Measurements from ENCODE around the gene CPT1B. TPM values are rescaled to one million over a fixed set of nuclear protein-coding genes. Genes with fewer than 3 reads are reported as not detected.

Gene CPT1B
- total and polyA plus RNA-seq, 2 experiments from 2014 or later: 5.6 to 14.4 TPM

DNA sequence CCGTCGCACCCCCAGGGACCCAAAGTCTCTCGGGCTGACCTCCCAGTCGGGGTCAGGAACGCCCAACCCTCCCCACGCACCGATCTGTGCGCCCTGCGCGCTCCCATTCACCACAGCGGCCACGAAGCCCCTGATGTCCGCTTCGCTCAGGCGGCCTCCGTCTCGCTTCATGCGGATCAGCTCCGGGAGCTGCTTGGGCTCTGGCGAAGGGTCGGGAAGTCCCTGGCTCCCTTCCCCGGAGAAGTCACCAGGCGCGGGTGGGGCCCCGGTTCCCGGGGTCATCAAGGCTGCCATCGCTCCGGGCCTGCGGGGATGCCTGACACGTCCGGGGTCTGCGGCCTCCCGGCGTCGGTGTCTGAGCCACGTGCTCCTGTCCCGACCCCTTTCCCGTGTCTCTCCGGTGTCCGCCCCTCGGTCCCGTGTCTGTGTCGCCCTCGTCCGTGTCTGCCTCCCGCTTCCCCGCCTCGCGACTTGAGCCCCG is 48.8 kb downstream of the CPT1B start:
- DNase-seq (ENCODE audit: low spot score) (peak; percentile 43), ATAC-seq (no peak)
- Mint-ChIP-seq H3K9me3 (peaks cover 4% of the 10 kb centered on the region; the same call in 2 of the 3 replicates), H3K36me3 (ENCODE audit: low read depth) (peaks cover 4% of the 10 kb centered on the region), H3K4me3 (no peak overlapping the region), H3K27ac (no peak overlapping the region), H3K4me1 (peaks cover 13% of the 10 kb centered on the region), H3K27me3 (ENCODE audit: insufficient read depth, low read depth, poor library complexity) (peaks cover 76% of the 10 kb centered on the region)
- H3K4me1 ChIP-seq (ENCODE audit: insufficient read depth): peaks cover 4% of the 10 kb centered on the region; the same call in 1 of the 2 replicates
- no peak overlapping the region for H2AFZ ChIP-seq
- H3K27ac ChIP-seq (ENCODE audit: low read depth): no peak overlapping the region
- no peaks in the 10 kb centered on the region; the same call in none of the 2 replicates for H4K20me1 ChIP-seq (replicated peaks; ENCODE audit: insufficient read depth)
- peak overlapping the region; percentile 66; the same call in 1 of the 2 replicates for H3K4me3 ChIP-seq
- no peaks in the 10 kb centered on the region for H3K36me3 ChIP-seq (ENCODE audit: insufficient read depth)
- H3K4me2 ChIP-seq: peak overlapping the region; percentile 87; the same call in 1 of the 2 replicates
- no peaks in the 10 kb centered on the region for H3K9me2 ChIP-seq (ENCODE audit: insufficient read depth)
- H3K79me2 ChIP-seq (replicated peaks; ENCODE audit: insufficient read depth): no peaks in the 10 kb centered on the region
- peaks cover 79% of the 10 kb centered on the region for H3K27me3 ChIP-seq (ENCODE audit: insufficient read depth)
- peaks cover 1% of the 10 kb centered on the region for H3F3A ChIP-seq (replicated peaks; ENCODE audit: low read depth)
- TF ChIP-seq, protein P1, sequence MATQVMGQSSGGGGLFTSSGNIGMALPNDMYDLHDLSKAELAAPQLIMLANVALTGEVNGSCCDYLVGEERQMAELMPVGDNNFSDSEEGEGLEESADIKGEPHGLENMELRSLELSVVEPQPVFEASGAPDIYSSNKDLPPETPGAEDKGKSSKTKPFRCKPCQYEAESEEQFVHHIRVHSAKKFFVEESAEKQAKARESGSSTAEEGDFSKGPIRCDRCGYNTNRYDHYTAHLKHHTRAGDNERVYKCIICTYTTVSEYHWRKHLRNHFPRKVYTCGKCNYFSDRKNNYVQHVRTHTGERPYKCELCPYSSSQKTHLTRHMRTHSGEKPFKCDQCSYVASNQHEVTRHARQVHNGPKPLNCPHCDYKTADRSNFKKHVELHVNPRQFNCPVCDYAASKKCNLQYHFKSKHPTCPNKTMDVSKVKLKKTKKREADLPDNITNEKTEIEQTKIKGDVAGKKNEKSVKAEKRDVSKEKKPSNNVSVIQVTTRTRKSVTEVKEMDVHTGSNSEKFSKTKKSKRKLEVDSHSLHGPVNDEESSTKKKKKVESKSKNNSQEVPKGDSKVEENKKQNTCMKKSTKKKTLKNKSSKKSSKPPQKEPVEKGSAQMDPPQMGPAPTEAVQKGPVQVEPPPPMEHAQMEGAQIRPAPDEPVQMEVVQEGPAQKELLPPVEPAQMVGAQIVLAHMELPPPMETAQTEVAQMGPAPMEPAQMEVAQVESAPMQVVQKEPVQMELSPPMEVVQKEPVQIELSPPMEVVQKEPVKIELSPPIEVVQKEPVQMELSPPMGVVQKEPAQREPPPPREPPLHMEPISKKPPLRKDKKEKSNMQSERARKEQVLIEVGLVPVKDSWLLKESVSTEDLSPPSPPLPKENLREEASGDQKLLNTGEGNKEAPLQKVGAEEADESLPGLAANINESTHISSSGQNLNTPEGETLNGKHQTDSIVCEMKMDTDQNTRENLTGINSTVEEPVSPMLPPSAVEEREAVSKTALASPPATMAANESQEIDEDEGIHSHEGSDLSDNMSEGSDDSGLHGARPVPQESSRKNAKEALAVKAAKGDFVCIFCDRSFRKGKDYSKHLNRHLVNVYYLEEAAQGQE (IDR thresholded peaks at IDR 0.05; ENCODE audit: unreplicated experiment): no peak
- TF ChIP-seq CTCF (conservative IDR thresholded peaks at IDR 0.05; ENCODE audit: low read depth in 2 of 2) (no peak), EZH2 (IDR thresholded peaks at IDR 0.05; ENCODE audit: low read depth, unreplicated experiment) (peak; percentile 68), ZNF114 (CRISPR knock-in tag; IDR thresholded peaks at IDR 0.05) (no peak)
- TF ChIP-seq, protein P2, sequence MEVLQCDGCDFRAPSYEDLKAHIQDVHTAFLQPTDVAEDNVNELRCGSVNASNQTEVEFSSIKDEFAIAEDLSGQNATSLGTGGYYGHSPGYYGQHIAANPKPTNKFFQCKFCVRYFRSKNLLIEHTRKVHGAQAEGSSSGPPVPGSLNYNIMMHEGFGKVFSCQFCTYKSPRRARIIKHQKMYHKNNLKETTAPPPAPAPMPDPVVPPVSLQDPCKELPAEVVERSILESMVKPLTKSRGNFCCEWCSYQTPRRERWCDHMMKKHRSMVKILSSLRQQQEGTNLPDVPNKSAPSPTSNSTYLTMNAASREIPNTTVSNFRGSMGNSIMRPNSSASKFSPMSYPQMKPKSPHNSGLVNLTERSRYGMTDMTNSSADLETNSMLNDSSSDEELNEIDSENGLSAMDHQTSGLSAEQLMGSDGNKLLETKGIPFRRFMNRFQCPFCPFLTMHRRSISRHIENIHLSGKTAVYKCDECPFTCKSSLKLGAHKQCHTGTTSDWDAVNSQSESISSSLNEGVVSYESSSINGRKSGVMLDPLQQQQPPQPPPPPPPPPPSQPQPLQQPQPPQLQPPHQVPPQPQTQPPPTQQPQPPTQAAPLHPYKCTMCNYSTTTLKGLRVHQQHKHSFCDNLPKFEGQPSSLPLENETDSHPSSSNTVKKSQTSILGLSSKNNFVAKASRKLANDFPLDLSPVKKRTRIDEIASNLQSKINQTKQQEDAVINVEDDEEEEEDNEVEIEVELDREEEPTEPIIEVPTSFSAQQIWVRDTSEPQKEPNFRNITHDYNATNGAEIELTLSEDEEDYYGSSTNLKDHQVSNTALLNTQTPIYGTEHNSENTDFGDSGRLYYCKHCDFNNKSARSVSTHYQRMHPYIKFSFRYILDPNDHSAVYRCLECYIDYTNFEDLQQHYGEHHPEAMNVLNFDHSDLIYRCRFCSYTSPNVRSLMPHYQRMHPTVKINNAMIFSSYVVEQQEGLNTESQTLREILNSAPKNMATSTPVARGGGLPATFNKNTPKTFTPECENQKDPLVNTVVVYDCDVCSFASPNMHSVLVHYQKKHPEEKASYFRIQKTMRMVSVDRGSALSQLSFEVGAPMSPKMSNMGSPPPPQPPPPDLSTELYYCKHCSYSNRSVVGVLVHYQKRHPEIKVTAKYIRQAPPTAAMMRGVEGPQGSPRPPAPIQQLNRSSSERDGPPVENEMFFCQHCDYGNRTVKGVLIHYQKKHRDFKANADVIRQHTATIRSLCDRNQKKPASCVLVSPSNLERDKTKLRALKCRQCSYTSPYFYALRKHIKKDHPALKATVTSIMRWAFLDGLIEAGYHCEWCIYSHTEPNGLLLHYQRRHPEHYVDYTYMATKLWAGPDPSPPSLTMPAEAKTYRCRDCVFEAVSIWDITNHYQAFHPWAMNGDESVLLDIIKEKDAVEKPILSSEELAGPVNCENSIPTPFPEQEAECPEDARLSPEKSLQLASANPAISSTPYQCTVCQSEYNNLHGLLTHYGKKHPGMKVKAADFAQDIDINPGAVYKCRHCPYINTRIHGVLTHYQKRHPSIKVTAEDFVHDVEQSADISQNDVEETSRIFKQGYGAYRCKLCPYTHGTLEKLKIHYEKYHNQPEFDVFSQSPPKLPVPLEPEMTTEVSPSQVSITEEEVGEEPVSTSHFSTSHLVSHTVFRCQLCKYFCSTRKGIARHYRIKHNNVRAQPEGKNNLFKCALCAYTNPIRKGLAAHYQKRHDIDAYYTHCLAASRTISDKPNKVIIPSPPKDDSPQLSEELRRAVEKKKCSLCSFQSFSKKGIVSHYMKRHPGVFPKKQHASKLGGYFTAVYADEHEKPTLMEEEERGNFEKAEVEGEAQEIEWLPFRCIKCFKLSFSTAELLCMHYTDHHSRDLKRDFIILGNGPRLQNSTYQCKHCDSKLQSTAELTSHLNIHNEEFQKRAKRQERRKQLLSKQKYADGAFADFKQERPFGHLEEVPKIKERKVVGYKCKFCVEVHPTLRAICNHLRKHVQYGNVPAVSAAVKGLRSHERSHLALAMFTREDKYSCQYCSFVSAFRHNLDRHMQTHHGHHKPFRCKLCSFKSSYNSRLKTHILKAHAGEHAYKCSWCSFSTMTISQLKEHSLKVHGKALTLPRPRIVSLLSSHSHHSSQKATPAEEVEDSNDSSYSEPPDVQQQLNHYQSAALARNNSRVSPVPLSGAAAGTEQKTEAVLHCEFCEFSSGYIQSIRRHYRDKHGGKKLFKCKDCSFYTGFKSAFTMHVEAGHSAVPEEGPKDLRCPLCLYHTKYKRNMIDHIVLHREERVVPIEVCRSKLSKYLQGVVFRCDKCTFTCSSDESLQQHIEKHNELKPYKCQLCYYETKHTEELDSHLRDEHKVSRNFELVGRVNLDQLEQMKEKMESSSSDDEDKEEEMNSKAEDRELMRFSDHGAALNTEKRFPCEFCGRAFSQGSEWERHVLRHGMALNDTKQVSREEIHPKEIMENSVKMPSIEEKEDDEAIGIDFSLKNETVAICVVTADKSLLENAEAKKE (CRISPR knock-in tag; IDR thresholded peaks at IDR 0.05): no peak

All from GM23338 (cell line).